ENCODE results near the gene TRIM44.

- TF ChIP-seq, protein P1, sequence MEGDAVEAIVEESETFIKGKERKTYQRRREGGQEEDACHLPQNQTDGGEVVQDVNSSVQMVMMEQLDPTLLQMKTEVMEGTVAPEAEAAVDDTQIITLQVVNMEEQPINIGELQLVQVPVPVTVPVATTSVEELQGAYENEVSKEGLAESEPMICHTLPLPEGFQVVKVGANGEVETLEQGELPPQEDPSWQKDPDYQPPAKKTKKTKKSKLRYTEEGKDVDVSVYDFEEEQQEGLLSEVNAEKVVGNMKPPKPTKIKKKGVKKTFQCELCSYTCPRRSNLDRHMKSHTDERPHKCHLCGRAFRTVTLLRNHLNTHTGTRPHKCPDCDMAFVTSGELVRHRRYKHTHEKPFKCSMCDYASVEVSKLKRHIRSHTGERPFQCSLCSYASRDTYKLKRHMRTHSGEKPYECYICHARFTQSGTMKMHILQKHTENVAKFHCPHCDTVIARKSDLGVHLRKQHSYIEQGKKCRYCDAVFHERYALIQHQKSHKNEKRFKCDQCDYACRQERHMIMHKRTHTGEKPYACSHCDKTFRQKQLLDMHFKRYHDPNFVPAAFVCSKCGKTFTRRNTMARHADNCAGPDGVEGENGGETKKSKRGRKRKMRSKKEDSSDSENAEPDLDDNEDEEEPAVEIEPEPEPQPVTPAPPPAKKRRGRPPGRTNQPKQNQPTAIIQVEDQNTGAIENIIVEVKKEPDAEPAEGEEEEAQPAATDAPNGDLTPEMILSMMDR (IDR thresholded peaks at IDR 0.05), result no peak
- TF ChIP-seq POLR2A (IDR thresholded peaks at IDR 0.05) (no peak), EP300 (IDR thresholded peaks at IDR 0.05) (no peak)
These were observed 175.5 kb downstream of the TRIM44 start for GRCh38 chr11:35838071-35838470.
